ENCODE data around the gene CHPF2.
A peak's percentile ranks its signal among the peaks of the same experiment; 100 is the strongest.

Gene CHPF2

DNA sequence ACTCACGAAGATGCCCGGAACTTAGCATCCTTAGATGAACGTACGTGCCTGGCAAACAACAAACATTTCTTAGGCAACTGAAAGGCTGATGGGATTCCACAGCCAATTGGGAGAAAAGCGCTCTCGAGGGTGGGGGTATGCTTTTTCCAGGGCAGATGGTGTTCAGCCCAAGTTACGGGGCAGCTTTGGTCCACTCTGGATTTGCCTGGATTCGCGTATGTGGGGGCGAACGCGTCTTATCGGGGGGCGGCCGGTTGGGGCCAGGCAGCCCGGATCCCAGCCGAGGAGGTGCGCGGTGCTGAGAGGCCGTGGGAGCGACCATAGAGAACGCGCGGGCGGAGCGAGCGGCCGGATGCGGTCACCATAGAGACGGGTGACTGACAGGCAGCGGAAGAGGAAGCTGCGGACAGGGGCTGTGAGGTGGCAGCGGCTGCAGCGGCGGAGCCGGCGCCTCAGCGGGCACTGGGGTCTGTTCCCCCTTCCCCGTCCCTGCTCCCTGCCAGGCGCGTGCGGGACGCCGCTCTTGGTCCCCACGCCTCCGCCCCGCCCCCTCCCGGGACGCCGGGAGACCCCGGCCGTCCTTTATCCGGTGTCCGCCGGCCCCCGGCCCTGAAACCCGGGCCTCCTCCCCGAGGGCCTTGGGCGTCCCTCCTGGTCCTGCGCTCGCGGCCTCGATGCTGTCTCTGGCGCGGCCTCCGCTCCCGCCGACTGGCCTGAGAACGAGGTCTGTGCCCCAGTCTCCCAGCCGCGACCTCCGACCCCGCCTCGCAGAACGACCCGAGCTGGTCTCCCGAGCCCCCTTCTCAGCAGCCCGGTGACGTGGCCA lies at the start of gene CHPF2 (continued):
- TF ChIP-seq, protein P1, sequence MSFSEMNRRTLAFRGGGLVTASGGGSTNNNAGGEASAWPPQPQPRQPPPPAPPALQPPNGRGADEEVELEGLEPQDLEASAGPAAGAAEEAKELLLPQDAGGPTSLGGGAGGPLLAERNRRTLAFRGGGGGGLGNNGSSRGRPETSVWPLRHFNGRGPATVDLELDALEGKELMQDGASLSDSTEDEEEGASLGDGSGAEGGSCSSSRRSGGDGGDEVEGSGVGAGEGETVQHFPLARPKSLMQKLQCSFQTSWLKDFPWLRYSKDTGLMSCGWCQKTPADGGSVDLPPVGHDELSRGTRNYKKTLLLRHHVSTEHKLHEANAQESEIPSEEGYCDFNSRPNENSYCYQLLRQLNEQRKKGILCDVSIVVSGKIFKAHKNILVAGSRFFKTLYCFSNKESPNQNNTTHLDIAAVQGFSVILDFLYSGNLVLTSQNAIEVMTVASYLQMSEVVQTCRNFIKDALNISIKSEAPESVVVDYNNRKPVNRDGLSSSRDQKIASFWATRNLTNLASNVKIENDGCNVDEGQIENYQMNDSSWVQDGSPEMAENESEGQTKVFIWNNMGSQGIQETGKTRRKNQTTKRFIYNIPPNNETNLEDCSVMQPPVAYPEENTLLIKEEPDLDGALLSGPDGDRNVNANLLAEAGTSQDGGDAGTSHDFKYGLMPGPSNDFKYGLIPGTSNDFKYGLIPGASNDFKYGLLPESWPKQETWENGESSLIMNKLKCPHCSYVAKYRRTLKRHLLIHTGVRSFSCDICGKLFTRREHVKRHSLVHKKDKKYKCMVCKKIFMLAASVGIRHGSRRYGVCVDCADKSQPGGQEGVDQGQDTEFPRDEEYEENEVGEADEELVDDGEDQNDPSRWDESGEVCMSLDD (tag by site-specific recombination; IDR thresholded peaks at IDR 0.05) = no peak
- TF ChIP-seq ZNF600 (tag by site-specific recombination; IDR thresholded peaks at IDR 0.05) = 0 out of 2 replicates have a peak, but pooled peaks have one; percentile 25
- no peak; the same call in 1 of the 2 replicates for TF ChIP-seq ZNF394 (tag by site-specific recombination; IDR thresholded peaks at IDR 0.05; ENCODE audit: borderline replicate concordance)
- TF ChIP-seq ZNF610 (tag by site-specific recombination; IDR thresholded peaks at IDR 0.05; ENCODE audit: borderline replicate concordance) = peak; percentile 85; the same call in 1 of the 2 replicates
- TF ChIP-seq ZNF571 (tag by site-specific recombination; IDR thresholded peaks at IDR 0.05) = no peak
- TF ChIP-seq, protein P2, sequence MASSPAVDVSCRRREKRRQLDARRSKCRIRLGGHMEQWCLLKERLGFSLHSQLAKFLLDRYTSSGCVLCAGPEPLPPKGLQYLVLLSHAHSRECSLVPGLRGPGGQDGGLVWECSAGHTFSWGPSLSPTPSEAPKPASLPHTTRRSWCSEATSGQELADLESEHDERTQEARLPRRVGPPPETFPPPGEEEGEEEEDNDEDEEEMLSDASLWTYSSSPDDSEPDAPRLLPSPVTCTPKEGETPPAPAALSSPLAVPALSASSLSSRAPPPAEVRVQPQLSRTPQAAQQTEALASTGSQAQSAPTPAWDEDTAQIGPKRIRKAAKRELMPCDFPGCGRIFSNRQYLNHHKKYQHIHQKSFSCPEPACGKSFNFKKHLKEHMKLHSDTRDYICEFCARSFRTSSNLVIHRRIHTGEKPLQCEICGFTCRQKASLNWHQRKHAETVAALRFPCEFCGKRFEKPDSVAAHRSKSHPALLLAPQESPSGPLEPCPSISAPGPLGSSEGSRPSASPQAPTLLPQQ (tag by site-specific recombination; IDR thresholded peaks at IDR 0.05) = peak; percentile 14; the same call in 1 of the 2 replicates
- no peak for TF ChIP-seq ZNF843 (tag by site-specific recombination; IDR thresholded peaks at IDR 0.05)
- no peak for TF ChIP-seq ZNF792 (tag by site-specific recombination; IDR thresholded peaks at IDR 0.05)
- no peak for TF ChIP-seq ZNF677 (tag by site-specific recombination; IDR thresholded peaks at IDR 0.05)
- no peak for TF ChIP-seq HOXD13 (CRISPR knock-in tag; IDR thresholded peaks at IDR 0.05; ENCODE audit: borderline replicate concordance)
- TF ChIP-seq ZNF112 (tag by site-specific recombination; IDR thresholded peaks at IDR 0.05) = no peak
- TF ChIP-seq ZNF626 (tag by site-specific recombination; IDR thresholded peaks at IDR 0.05) = no peak
- no peak for TF ChIP-seq RBAK (tag by site-specific recombination; IDR thresholded peaks at IDR 0.05)
- TF ChIP-seq KLF7 (tag by site-specific recombination; IDR thresholded peaks at IDR 0.05; ENCODE audit: borderline replicate concordance) = no peak
- no peak for TF ChIP-seq ZFP37 (tag by site-specific recombination; IDR thresholded peaks at IDR 0.05)
- TF ChIP-seq ZNF660 (tag by site-specific recombination; IDR thresholded peaks at IDR 0.05) = 0 out of 2 replicates have a peak, but pooled peaks have one; percentile 20
- TF ChIP-seq SP7 (tag by site-specific recombination; IDR thresholded peaks at IDR 0.05) = peak; percentile 33
- peak; percentile 37 for TF ChIP-seq YY2 (tag by site-specific recombination; IDR thresholded peaks at IDR 0.05)
- TF ChIP-seq ZEB2 (tag by site-specific recombination; IDR thresholded peaks at IDR 0.05) = peak; percentile 61
- TF ChIP-seq ZBTB11 (tag by site-specific recombination; conservative IDR thresholded peaks at IDR 0.05; ENCODE audit: low read depth) = peak; percentile 89
- TF ChIP-seq ZSCAN18 (tag by site-specific recombination; IDR thresholded peaks at IDR 0.05) = no peak
- no peak for TF ChIP-seq ZNF302 (tag by site-specific recombination; IDR thresholded peaks at IDR 0.05; ENCODE audit: low read depth)
- TF ChIP-seq ZNF548 (tag by site-specific recombination; IDR thresholded peaks at IDR 0.05) = no peak
- no peak for TF ChIP-seq ZNF707 (tag by site-specific recombination; IDR thresholded peaks at IDR 0.05)
- no peak for TF ChIP-seq ZNF549 (tag by site-specific recombination; IDR thresholded peaks at IDR 0.05)
- TF ChIP-seq ZNF223 (tag by site-specific recombination; IDR thresholded peaks at IDR 0.05) = no peak
- no peak for TF ChIP-seq ZNF623 (tag by site-specific recombination; IDR thresholded peaks at IDR 0.05)
- no peak for TF ChIP-seq ZNF292 (tag by site-specific recombination; IDR thresholded peaks at IDR 0.05; ENCODE audit: borderline replicate concordance, low read depth)
- peak; percentile 92 for TF ChIP-seq ZFHX2 (tag by site-specific recombination; conservative IDR thresholded peaks at IDR 0.05)
- no peak for TF ChIP-seq OVOL3 (tag by site-specific recombination; IDR thresholded peaks at IDR 0.05)
- TF ChIP-seq, protein P3, sequence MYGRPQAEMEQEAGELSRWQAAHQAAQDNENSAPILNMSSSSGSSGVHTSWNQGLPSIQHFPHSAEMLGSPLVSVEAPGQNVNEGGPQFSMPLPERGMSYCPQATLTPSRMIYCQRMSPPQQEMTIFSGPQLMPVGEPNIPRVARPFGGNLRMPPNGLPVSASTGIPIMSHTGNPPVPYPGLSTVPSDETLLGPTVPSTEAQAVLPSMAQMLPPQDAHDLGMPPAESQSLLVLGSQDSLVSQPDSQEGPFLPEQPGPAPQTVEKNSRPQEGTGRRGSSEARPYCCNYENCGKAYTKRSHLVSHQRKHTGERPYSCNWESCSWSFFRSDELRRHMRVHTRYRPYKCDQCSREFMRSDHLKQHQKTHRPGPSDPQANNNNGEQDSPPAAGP (tag by site-specific recombination; IDR thresholded peaks at IDR 0.05) = no peak; the same call in 1 of the 2 replicates
